ENCODE data around the gene PINLYP.

The PINLYP gene

GRCh38 chr19:43611788-43612187 is 36.2 kb downstream of the PINLYP start, which contains the start of gene SRRM5:
TSS of gene SRRM5 (plus strand) at chr19:43612088. CDS start at chr19:43612122, 34 bp downstream.
- POLR2A ChIA-PET, result no interaction called here
- CTCF ChIA-PET, result no interaction called here
- TF ChIP-seq CTBP1 (IDR thresholded peaks at IDR 0.05; ENCODE audit: borderline replicate concordance) (no peak), ELF4 (IDR thresholded peaks at IDR 0.05) (no peak), LEF1 (IDR thresholded peaks at IDR 0.05; ENCODE audit: borderline replicate concordance) (no peak), HDGF (IDR thresholded peaks at IDR 0.05; ENCODE audit: borderline replicate concordance) (no peak), ARNT (IDR thresholded peaks at IDR 0.05) (no peak), NFRKB (IDR thresholded peaks at IDR 0.05) (no peak), PKNOX1 (IDR thresholded peaks at IDR 0.05) (no peak)
- DNase-seq (ENCODE audit: extremely low spot score), result no peak

- CTCF ChIA-PET, result no interaction called here
- no peak for DNase-seq (ENCODE audit: extremely low spot score)
- POLR2A ChIA-PET, result no interaction called here
- TF ChIP-seq BHLHE40 (IDR thresholded peaks at IDR 0.05; ENCODE audit: borderline replicate concordance) (no peak), ZNF384 (IDR thresholded peaks at IDR 0.05) (no peak), FOXM1 (IDR thresholded peaks at IDR 0.05; ENCODE audit: borderline replicate concordance) (no peak), CTBP1 (IDR thresholded peaks at IDR 0.05; ENCODE audit: borderline replicate concordance) (no peak), HDGF (IDR thresholded peaks at IDR 0.05; ENCODE audit: borderline replicate concordance) (no peak), ELF4 (IDR thresholded peaks at IDR 0.05) (no peak), L3MBTL2 (conservative IDR thresholded peaks at IDR 0.05) (no peak), SUZ12 (IDR thresholded peaks at IDR 0.05) (no peak), NFRKB (IDR thresholded peaks at IDR 0.05) (no peak), ARNT (IDR thresholded peaks at IDR 0.05) (no peak), SP1 (IDR thresholded peaks at IDR 0.05) (no peak), LEF1 (IDR thresholded peaks at IDR 0.05; ENCODE audit: borderline replicate concordance) (no peak), TARDBP (IDR thresholded peaks at IDR 0.05) (no peak), FOXK2 (IDR thresholded peaks at IDR 0.05) (no peak), FOXA1 (IDR thresholded peaks at IDR 0.05) (no peak), PKNOX1 (IDR thresholded peaks at IDR 0.05) (no peak)
Measured at GRCh38 chr19:43612374-43612773, 36.8 kb downstream of the PINLYP start.

- no peak for TF ChIP-seq SP1 (IDR thresholded peaks at IDR 0.05)
- no peak for TF ChIP-seq L3MBTL2 (conservative IDR thresholded peaks at IDR 0.05)
- no peak for TF ChIP-seq FOXM1 (IDR thresholded peaks at IDR 0.05; ENCODE audit: borderline replicate concordance)
- TF ChIP-seq NFRKB (IDR thresholded peaks at IDR 0.05), result no peak
- TF ChIP-seq FOXA1 (IDR thresholded peaks at IDR 0.05), result no peak
- TF ChIP-seq ELF4 (IDR thresholded peaks at IDR 0.05), result no peak
- TF ChIP-seq PKNOX1 (IDR thresholded peaks at IDR 0.05), result no peak
- no peak for TF ChIP-seq ARNT (IDR thresholded peaks at IDR 0.05)
- no peak for TF ChIP-seq BHLHE40 (IDR thresholded peaks at IDR 0.05; ENCODE audit: borderline replicate concordance)
- TF ChIP-seq LEF1 (IDR thresholded peaks at IDR 0.05; ENCODE audit: borderline replicate concordance), result no peak
- TF ChIP-seq SUZ12 (IDR thresholded peaks at IDR 0.05), result no peak
- TF ChIP-seq HDGF (IDR thresholded peaks at IDR 0.05; ENCODE audit: borderline replicate concordance), result no peak
- ChIA-PET CTCF (no interaction called here), POLR2A (no interaction called here)
- DNase-seq (ENCODE audit: extremely low spot score), result no peak
Measured at GRCh38 chr19:43616306-43616705, 40.7 kb downstream of the PINLYP start.

GRCh38 chr19:43616954-43617353 is 41.4 kb downstream of the PINLYP start:
- ChIA-PET POLR2A (interaction anchor here (1.5 kb wide), 1 partner anchor 35 kb away, joined by 3 read pairs; no protein-coding TSS in a partner anchor), CTCF (no interaction called here)
- DNase-seq (ENCODE audit: extremely low spot score), result no peak
- TF ChIP-seq ELF4 (IDR thresholded peaks at IDR 0.05) (no peak), TARDBP (IDR thresholded peaks at IDR 0.05) (no peak)

GRCh38 chr19:43618921-43619261 is 43.3 kb downstream of the PINLYP start:
- ChIA-PET POLR2A (no interaction called here), CTCF (interaction anchor here (0.7 kb wide), 1 partner anchor 83 kb away, joined by 6 read pairs; no protein-coding TSS in a partner anchor)
- DNase-seq (ENCODE audit: extremely low spot score), result peak; percentile 62
- TF ChIP-seq L3MBTL2 (conservative IDR thresholded peaks at IDR 0.05) (peak; percentile 33), ZNF384 (IDR thresholded peaks at IDR 0.05) (no peak), LEF1 (IDR thresholded peaks at IDR 0.05; ENCODE audit: borderline replicate concordance) (no peak), NFRKB (IDR thresholded peaks at IDR 0.05) (no peak), FOXM1 (IDR thresholded peaks at IDR 0.05; ENCODE audit: borderline replicate concordance) (no peak), ELF4 (IDR thresholded peaks at IDR 0.05) (no peak)

GRCh38 chr19:43619262-43620060 is 43.9 kb downstream of the PINLYP start, which contains the start of gene ZNF428:
TSS of gene ZNF428 (minus strand) at chr19:43619629. CDS start at chr19:43614304, 5,325 bp downstream.
- ChIA-PET CTCF (interaction anchor here (0.6 kb wide), 2 partner anchors 23 to 160 kb away, joined by 4 read pairs; no protein-coding TSS in a partner anchor), POLR2A (interaction anchor here (0.6 to 1.0 kb wide), 2 partner anchors 8 to 18 kb away, joined by 4 to 5 read pairs; no protein-coding TSS in a partner anchor)
- no peak for TF ChIP-seq SP1 (IDR thresholded peaks at IDR 0.05)
- TF ChIP-seq L3MBTL2 (conservative IDR thresholded peaks at IDR 0.05), result peak; percentile 93
- TF ChIP-seq HDGF (IDR thresholded peaks at IDR 0.05; ENCODE audit: borderline replicate concordance), result no peak
- DNase-seq (ENCODE audit: extremely low spot score), result peak; percentile 91
